ENCODE measurements around the gene FAT1.

The FAT1 gene

GRCh38 chr4:186755550-186756519 lies 32.2 kb upstream of the FAT1 start:
- in situ Hi-C loops (cut with MboI; ENCODE audit: low sequenced_read_pairs): no loop called here

GRCh38 chr4:186754976-186755375 lies 31.3 kb upstream of the FAT1 start:
- in situ Hi-C loops (cut with MboI; ENCODE audit: low sequenced_read_pairs): no loop called here

GRCh38 chr4:186752325-186752724 lies 28.7 kb upstream of the FAT1 start:
- in situ Hi-C loops (cut with MboI; ENCODE audit: low sequenced_read_pairs): no loop called here

GRCh38 chr4:186749611-186750281 lies 26.1 kb upstream of the FAT1 start:
- in situ Hi-C loops (cut with MboI; ENCODE audit: low sequenced_read_pairs): no loop called here

GRCh38 chr4:186746581-186746980 lies 22.9 kb upstream of the FAT1 start:
- in situ Hi-C loops (cut with MboI; ENCODE audit: low sequenced_read_pairs): no loop called here

- in situ Hi-C loops (cut with MboI; ENCODE audit: low sequenced_read_pairs): no loop called here
Observed at GRCh38 chr4:186743261-186743660, 19.6 kb upstream of the FAT1 start.

- in situ Hi-C loops (cut with MboI; ENCODE audit: low sequenced_read_pairs): no loop called here
Observed at GRCh38 chr4:186740822-186741221, 17.2 kb upstream of the FAT1 start.

- in situ Hi-C loops (cut with MboI; ENCODE audit: low sequenced_read_pairs): no loop called here
Observed at GRCh38 chr4:186739802-186740434, 16.3 kb upstream of the FAT1 start.

- in situ Hi-C loops (cut with MboI; ENCODE audit: low sequenced_read_pairs): no loop called here
Observed at GRCh38 chr4:186739317-186739716, 15.7 kb upstream of the FAT1 start.

- in situ Hi-C loops (cut with MboI; ENCODE audit: low sequenced_read_pairs): no loop called here
Observed at GRCh38 chr4:186738421-186738820, 14.8 kb upstream of the FAT1 start.

GRCh38 chr4:186737427-186737826 lies 13.8 kb upstream of the FAT1 start:
- in situ Hi-C loops (cut with MboI; ENCODE audit: low sequenced_read_pairs): no loop called here

GRCh38 chr4:186736466-186736865 lies 12.8 kb upstream of the FAT1 start:
- in situ Hi-C loops (cut with MboI; ENCODE audit: low sequenced_read_pairs): no loop called here

- in situ Hi-C loops (cut with MboI; ENCODE audit: low sequenced_read_pairs): no loop called here
Observed at GRCh38 chr4:186734251-186734650, 10.6 kb upstream of the FAT1 start.

GRCh38 chr4:186733778-186734177 lies 10.1 kb upstream of the FAT1 start:
- in situ Hi-C loops (cut with MboI; ENCODE audit: low sequenced_read_pairs): no loop called here

GRCh38 chr4:186730621-186731020 lies 7.0 kb upstream of the FAT1 start:
- in situ Hi-C loops (cut with MboI; ENCODE audit: low sequenced_read_pairs): no loop called here

- in situ Hi-C loops (cut with MboI; ENCODE audit: low sequenced_read_pairs): no loop called here
Observed at GRCh38 chr4:186729856-186730255, 6.2 kb upstream of the FAT1 start.

GRCh38 chr4:186728631-186729271 lies 5.1 kb upstream of the FAT1 start:
- in situ Hi-C loops (cut with MboI; ENCODE audit: low sequenced_read_pairs): no loop called here

GRCh38 chr4:186727977-186728519 lies 4.4 kb upstream of the FAT1 start:
- in situ Hi-C loops (cut with MboI; ENCODE audit: low sequenced_read_pairs): no loop called here

GRCh38 chr4:186727169-186727976 lies 3.7 kb upstream of the FAT1 start:
- in situ Hi-C loops (cut with MboI; ENCODE audit: low sequenced_read_pairs): no loop called here

Data from HL-60/S4 (cell line).